Sigmoid colon (tissue), 7 donors: ENCODE measurements around the gene SORCS2. TPM values are rescaled to one million over a fixed set of nuclear protein-coding genes. Genes with fewer than 3 reads are reported as not detected.

Experiments
- DNase-seq: peaks from one replicate; pipeline ENCODE4 v3.0.0-alpha.2; 2019
- H3K27ac ChIP-seq, 4 donors: fragments of 200-600 bp; sonication (generic); one replicate each; pipeline ENCODE4 v1.5.1; 2016 to 2019; ENCODE audit warnings: mild to moderate bottlenecking in 1 of 4
- H3K27me3 ChIP-seq, 3 donors: fragments of 200-600 bp; sonication (generic); one replicate each; pipeline ENCODE4 v1.5.1; 2019; ENCODE audit warnings: mild to moderate bottlenecking in 1 of 3
- H3K36me3 ChIP-seq, 4 donors: fragments of 200-600 bp; sonication (generic); one replicate each; pipeline ENCODE4 v1.5.1; 2016 to 2019
- H3K4me1 ChIP-seq, 4 donors: fragments of 200-600 bp; sonication (generic); one replicate each; pipeline ENCODE4 v1.5.1; 2017 to 2019
- H3K4me3 ChIP-seq, 4 donors: fragments of 200-600 bp; sonication (generic); one replicate each; pipeline ENCODE4 v1.5.1; 2017 to 2019; ENCODE audit warnings: mild to moderate bottlenecking in 2 of 4, moderate library complexity in 1 of 4
- H3K9me3 ChIP-seq, 4 donors: fragments of 200-600 bp in 3 of 4; sonication (generic) in 3 of 4; one replicate each; pipeline versions ENCODE4 v1.5.1 to v1.6.1; 2013 to 2019
- EP300 ChIP-seq, 4 donors: sonication (generic); formaldehyde crosslinking; IDR thresholded peaks; one replicate each; pipeline ENCODE4 v1.6.1; 2017; ENCODE audit warnings: antibody characterized with exemption in 4 of 4
- POLR2A ChIP-seq, 2 donors: fragments of 450-650 bp; IDR thresholded peaks; one replicate each; pipeline ENCODE4 v1.6.1; 2016; ENCODE audit warnings: antibody characterized with exemption in 2 of 2, mild to moderate bottlenecking in 2 of 2, moderate library complexity in 2 of 2
- POLR2AphosphoS5 ChIP-seq, 4 donors: sonication (generic); formaldehyde crosslinking; IDR thresholded peaks; one replicate each; pipeline ENCODE4 v1.6.1; 2017; ENCODE audit warnings: antibody characterized with exemption in 4 of 4
- WGBS, 2 donors: extraction: QIAGEN DNeasy Blood & Tissue Kit; methylation state at CpG; one replicate each; pipeline ENCODE4 v1.1.7; 2013; 5-methylcytosine and 5-hydroxymethylcytosine counted together
- intact Hi-C: fragments of 100-400 bp; cut with DNase I; formaldehyde crosslinking; loops from one replicate; pipeline ENCODE4 v1.15.1; 2023
- polyA plus RNA-seq, 3 donors: library from polyadenylated mRNA; stranded (reverse); fragments of 200-250 nt; gene quantifications; one replicate each; pipeline ENCODE4 v1.2.3, GENCODE V29; 2013
- total RNA-seq, 4 donors: library from RNA; depleted of rRNA; stranded (reverse); fragments of >200 nt; gene quantifications; one replicate each; pipeline ENCODE4 v1.1.0, GENCODE V29; 2016
- TF ChIP-seq, protein P1 (sequence below), 4 experiments: fragments of 450-650 bp in 3 of 4; fragments of 200-600 bp in 1 of 4; IDR thresholded peaks; one replicate each; pipeline ENCODE4 v1.5.1; 2016 to 2019; ENCODE audit warnings: antibody characterized with exemption in 4 of 4, mild to moderate bottlenecking in 3 of 4, moderate library complexity in 2 of 4
- donor health status: healthy with polysubstance abuse.
- donor health status: Bipolar disorder and iron deficiency.
- donor health status: healthy.

Gene SORCS2
- total and polyA plus RNA-seq, 7 donors = 1.8 to 6.4 (median 3.9) TPM; not detected in 2

DNA sequence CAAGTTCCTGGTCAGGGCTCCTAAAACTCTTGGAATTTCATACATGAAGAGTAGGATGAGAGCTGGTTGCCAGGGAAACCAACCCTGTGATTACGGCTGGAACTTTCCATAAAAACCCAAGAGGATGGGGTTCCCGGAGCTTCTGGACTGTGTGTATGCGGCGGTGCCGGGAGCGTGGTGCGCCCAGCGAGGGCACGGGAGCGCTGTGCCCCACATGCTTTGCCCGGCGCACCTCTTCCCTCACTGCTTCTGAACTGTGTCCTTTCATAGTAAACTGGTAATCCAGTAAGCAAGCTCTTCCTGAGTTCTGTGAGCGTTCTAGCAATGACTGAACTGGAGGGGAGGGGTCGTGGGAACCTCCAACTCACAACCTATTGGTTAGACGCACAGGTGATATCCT is 594.7 kb downstream of the SORCS2 start:
- no peak for TF ChIP-seq POLR2A (IDR thresholded peaks at IDR 0.05)
- TF ChIP-seq, protein P1, sequence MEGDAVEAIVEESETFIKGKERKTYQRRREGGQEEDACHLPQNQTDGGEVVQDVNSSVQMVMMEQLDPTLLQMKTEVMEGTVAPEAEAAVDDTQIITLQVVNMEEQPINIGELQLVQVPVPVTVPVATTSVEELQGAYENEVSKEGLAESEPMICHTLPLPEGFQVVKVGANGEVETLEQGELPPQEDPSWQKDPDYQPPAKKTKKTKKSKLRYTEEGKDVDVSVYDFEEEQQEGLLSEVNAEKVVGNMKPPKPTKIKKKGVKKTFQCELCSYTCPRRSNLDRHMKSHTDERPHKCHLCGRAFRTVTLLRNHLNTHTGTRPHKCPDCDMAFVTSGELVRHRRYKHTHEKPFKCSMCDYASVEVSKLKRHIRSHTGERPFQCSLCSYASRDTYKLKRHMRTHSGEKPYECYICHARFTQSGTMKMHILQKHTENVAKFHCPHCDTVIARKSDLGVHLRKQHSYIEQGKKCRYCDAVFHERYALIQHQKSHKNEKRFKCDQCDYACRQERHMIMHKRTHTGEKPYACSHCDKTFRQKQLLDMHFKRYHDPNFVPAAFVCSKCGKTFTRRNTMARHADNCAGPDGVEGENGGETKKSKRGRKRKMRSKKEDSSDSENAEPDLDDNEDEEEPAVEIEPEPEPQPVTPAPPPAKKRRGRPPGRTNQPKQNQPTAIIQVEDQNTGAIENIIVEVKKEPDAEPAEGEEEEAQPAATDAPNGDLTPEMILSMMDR (IDR thresholded peaks at IDR 0.05) = no peak
- no peak for TF ChIP-seq EP300 (IDR thresholded peaks at IDR 0.05)
- TF ChIP-seq POLR2AphosphoS5 (IDR thresholded peaks at IDR 0.05) = no peak

DNA sequence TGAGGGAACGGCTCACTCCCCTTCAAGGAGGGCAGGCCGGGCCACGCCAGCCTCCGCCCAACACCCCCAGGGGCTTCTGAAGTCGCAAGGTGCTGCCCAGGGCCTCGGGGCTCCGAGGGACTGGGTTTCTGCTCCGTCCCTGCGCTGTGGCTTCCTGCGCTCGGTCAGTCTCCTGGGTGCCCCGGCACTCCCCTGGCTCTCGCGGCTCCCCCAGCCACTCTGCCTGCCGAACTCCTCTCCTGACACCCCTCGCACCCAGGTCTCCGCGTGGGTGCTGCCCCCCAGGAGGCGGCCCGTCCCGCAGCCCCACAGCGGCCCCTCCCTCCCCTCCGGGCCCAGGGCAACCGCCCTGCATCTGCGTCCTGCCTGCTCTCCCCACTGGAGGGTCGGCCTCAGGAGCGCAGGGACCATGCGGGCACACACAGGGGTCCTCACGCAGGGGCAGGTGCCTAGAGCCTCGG is 595.4 kb downstream of the SORCS2 start:
- no peak overlapping the region for H3K4me3 ChIP-seq
- H3K4me1 ChIP-seq = peaks cover 0 to 41% (median 37%) of the 10 kb centered on the region in 4 donors
- TF ChIP-seq POLR2AphosphoS5 (IDR thresholded peaks at IDR 0.05) (no peak), EP300 (IDR thresholded peaks at IDR 0.05) (no peak), POLR2A (IDR thresholded peaks at IDR 0.05) (no peak)
- TF ChIP-seq, protein P1 (IDR thresholded peaks at IDR 0.05) = no peak
- no peak overlapping the region for H3K27ac ChIP-seq
- intact Hi-C loops = no loop called here
- peak; percentile 56 for DNase-seq
- peaks cover 0 to 42% (median 2%) of the 10 kb centered on the region in 4 donors for H3K36me3 ChIP-seq
- H3K27me3 ChIP-seq = no peaks in the 10 kb centered on the region
- 95% methylated on average over 30 of the region's 30 CpGs for WGBS, 2 donors
- H3K9me3 ChIP-seq = no peaks in the 10 kb centered on the region

More for the DNA sequence above, 594.7 kb downstream of the SORCS2 start:
- no peaks in the 10 kb centered on the region for H3K27me3 ChIP-seq
- no peak overlapping the region for H3K27ac ChIP-seq
- 96% methylated on average over 15 of the region's 15 CpGs for WGBS, 2 donors
- H3K4me3 ChIP-seq = no peak overlapping the region
- peaks cover 0 to 48% (median 44%) of the 10 kb centered on the region in 4 donors for H3K4me1 ChIP-seq
- H3K9me3 ChIP-seq = no peaks in the 10 kb centered on the region
- peaks cover 0 to 35% (median 0%) of the 10 kb centered on the region in 4 donors for H3K36me3 ChIP-seq
- intact Hi-C loops = no loop called here
- DNase-seq = peak; percentile 50

DNA sequence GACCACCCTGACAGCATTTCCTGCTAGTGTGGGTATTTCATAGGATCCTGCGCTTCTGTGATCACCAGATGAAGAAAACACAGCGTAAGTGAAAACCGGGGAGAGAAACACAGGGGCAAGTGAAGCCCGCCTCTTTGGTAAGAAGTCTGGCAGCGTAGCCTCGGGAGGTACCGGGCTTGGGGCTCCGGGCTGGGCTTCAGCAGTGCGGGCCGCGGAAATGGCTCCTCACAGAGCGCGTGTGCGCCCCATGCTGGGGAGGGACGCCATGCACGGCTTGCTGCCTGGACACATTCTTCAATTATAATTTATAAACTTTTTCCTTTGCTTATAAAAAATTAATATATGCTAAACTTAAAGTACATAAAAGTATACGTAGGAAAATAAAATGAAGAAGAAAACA is 595.9 kb downstream of the SORCS2 start:
- WGBS, 2 donors = 93 to 97% methylated on average over 17 of the region's 17 CpGs
- peaks cover 0 to 46% (median 4%) of the 10 kb centered on the region in 4 donors for H3K36me3 ChIP-seq
- H3K4me3 ChIP-seq = no peak overlapping the region
- intact Hi-C loops = no loop called here
- no peaks in the 10 kb centered on the region for H3K9me3 ChIP-seq
- no peaks in the 10 kb centered on the region for H3K27me3 ChIP-seq
- no peak overlapping the region for H3K27ac ChIP-seq
- H3K4me1 ChIP-seq = peaks cover 0 to 36% (median 33%) of the 10 kb centered on the region in 4 donors
- peak; percentile 55 for DNase-seq
- TF ChIP-seq EP300 (IDR thresholded peaks at IDR 0.05) (no peak), POLR2A (IDR thresholded peaks at IDR 0.05) (no peak), POLR2AphosphoS5 (IDR thresholded peaks at IDR 0.05) (no peak)
- TF ChIP-seq, protein P1 (IDR thresholded peaks at IDR 0.05) = no peak

DNA sequence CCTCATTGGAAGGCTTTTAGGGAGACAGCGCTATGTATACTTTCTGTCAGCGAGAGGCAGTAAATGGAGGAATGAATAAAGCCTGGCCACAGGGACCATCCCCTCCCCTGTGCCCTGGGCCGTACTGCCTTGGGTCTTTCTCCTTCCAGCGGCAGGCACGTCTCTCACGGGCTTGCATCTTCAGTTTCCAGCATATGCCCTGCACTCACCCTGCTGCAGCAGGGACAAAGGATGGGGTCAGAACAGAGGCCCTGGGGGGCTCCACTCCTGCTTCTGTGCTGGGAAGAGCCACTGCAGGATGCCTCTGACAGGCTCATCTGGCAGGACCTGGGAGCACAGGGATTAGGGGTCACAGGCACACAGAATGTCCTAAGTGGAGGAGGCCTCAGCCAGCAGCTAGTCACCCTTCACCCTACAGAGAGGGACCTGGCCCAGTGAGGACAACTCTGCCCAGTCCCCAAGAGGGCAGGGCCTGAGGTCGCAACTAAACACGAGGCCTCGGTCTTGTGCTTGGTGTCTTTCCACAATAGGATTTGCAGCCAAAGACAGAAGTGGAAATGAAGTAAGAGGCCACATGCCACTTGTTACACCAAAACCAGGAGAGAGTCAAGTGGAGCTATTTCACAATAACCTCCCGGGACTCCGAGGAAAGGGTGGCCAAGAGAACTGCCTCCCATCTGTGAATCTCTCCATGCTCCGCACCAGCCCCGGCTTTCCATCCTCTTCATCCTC is 596.5 kb downstream of the SORCS2 start:
- no peaks in the 10 kb centered on the region for H3K27me3 ChIP-seq
- TF ChIP-seq POLR2AphosphoS5 (IDR thresholded peaks at IDR 0.05) (peak in 3 of 4 donors; percentile 25 to 63 (median 62)), EP300 (IDR thresholded peaks at IDR 0.05) (peak in 2 of 4 donors; percentile 53 to 66), POLR2A (IDR thresholded peaks at IDR 0.05) (no peak)
- H3K36me3 ChIP-seq = peaks cover 5 to 50% (median 6%) of the 10 kb centered on the region in 4 donors
- peak overlapping the region in 3 of 4 donors; percentile 10 to 60 (median 31) for H3K27ac ChIP-seq
- intact Hi-C loops = no loop called here
- H3K4me1 ChIP-seq = peaks cover 0 to 31% (median 29%) of the 10 kb centered on the region in 4 donors
- WGBS, 2 donors = 81 to 88% methylated on average over 13 of the region's 13 CpGs
- H3K9me3 ChIP-seq = no peaks in the 10 kb centered on the region
- DNase-seq = peak; percentile 82
- H3K4me3 ChIP-seq = no peak overlapping the region

DNA sequence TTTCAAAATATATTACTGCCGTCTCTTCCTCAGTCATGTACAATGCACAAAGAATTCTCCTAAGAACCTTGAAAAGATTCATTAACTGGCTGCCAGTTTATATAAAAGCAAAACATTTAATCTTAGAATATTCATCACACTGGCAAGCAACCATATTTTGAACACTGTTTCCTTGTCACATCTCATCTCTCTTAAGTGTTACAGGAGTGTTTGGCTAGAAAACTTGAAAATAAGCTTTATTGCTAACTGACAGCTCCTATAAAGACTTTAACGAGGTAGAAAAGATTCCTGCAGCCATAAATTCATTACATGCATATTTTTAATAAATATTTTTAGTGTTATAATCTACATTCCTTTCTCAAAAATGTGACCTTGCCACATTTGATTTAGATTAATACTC is 597.7 kb downstream of the SORCS2 start:
- no peak for TF ChIP-seq POLR2AphosphoS5 (IDR thresholded peaks at IDR 0.05)
- TF ChIP-seq POLR2A (IDR thresholded peaks at IDR 0.05) = no peak
- TF ChIP-seq, protein P1 (IDR thresholded peaks at IDR 0.05) = no peak
- TF ChIP-seq EP300 (IDR thresholded peaks at IDR 0.05) = no peak
- H3K36me3 ChIP-seq = peaks cover 5 to 43% (median 6%) of the 10 kb centered on the region in 4 donors
- 58 to 69% methylated on average over 2 of the region's 2 CpGs for WGBS, 2 donors
- H3K9me3 ChIP-seq = no peaks in the 10 kb centered on the region
- no peaks in the 10 kb centered on the region for H3K27me3 ChIP-seq
- H3K4me3 ChIP-seq = no peak overlapping the region
- peaks cover 0 to 31% (median 27%) of the 10 kb centered on the region in 4 donors for H3K4me1 ChIP-seq
- intact Hi-C loops = no loop called here
- DNase-seq = no peak
- H3K27ac ChIP-seq = peak overlapping the region in 2 of 4 donors; percentile 7 to 60
